ENCODE data around the gene S100A5. TPM values are rescaled to one million over a fixed set of nuclear protein-coding genes. Genes with fewer than 3 reads are reported as not detected.
A peak's percentile ranks its signal among the peaks of the same experiment; 100 is the strongest.

The S100A5 gene
- total and polyA plus RNA-seq, 12 donors, result not detected

GRCh38 chr1:153494976-153495535 is 45.7 kb downstream of the S100A5 start:
- peak; percentile 79 to 83 for DNase-seq
- Histone ChIP-seq H3K4me1 (peaks cover 0 to 22% (median 15%) of the 10 kb centered on the region in 9 donors), H3K27ac (no peak overlapping the region), H3K4me3 (no peak overlapping the region), H3K36me3 (no peaks in the 10 kb centered on the region), H3K27me3 (no peaks in the 10 kb centered on the region), H3K9me3 (no peaks in the 10 kb centered on the region)
- ATAC-seq, result peak; percentile 32 to 85 (median 72)
- 36 to 37% methylated on average over 6 of the region's 6 CpGs for WGBS, 2 donors
- intact Hi-C loops (cut with DNase I), result loop anchor here in 9 of 10 donors (1.0 to 2.0 kb wide), 7 partner anchors 28 to 144 kb away; no protein-coding TSS in a partner anchor
- TF ChIP-seq CTCF (IDR thresholded peaks at IDR 0.05), result peak; percentile 91 to 96 (median 94)

DNA sequence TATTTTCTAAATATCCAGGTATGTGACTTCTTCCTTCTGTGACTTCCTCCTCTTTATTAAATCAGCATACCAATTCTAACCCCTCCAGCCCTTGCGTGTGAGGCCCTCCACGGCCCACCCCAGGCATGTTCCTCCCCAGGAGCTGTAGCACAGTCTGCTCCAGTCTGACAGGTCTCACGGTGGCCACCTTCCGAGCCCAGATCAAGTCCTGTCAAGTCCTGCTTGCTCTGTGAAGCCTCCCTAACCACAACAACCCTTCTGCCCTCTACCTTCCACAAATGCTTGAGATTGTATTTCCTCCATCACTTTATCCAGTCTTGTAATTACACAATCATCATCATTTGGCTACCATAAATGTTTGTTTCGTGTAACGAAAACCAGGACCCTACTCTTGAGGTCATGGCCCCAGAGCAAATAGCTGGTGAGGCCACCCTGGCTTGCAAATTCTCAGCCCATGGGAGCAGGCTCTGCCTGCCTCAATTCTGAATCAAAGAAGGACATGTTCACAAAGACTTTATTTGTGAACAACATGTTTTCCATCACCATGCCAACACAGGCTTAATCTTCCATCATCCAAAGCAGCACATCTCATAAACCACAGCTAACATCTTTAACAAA is 47.3 kb downstream of the S100A5 start:
- no peak for DNase-seq
- no peak for TF ChIP-seq CTCF (IDR thresholded peaks at IDR 0.05)
- Histone ChIP-seq H3K4me1 (peaks cover 0 to 33% (median 17%) of the 10 kb centered on the region in 9 donors), H3K36me3 (no peaks in the 10 kb centered on the region), H3K27me3 (no peaks in the 10 kb centered on the region), H3K27ac (peak overlapping the region in 2 of 10 donors; percentile 26 to 32), H3K4me3 (no peak overlapping the region), H3K9me3 (no peaks in the 10 kb centered on the region)
- no peak for ATAC-seq
- WGBS, 2 donors, result 76 to 78% methylated on average over 6 of the region's 6 CpGs
- intact Hi-C loops (cut with DNase I), result loop anchor here in 1 of 10 donors (2.0 kb wide), 1 partner anchor 141 kb away; no protein-coding TSS in a partner anchor

DNA sequence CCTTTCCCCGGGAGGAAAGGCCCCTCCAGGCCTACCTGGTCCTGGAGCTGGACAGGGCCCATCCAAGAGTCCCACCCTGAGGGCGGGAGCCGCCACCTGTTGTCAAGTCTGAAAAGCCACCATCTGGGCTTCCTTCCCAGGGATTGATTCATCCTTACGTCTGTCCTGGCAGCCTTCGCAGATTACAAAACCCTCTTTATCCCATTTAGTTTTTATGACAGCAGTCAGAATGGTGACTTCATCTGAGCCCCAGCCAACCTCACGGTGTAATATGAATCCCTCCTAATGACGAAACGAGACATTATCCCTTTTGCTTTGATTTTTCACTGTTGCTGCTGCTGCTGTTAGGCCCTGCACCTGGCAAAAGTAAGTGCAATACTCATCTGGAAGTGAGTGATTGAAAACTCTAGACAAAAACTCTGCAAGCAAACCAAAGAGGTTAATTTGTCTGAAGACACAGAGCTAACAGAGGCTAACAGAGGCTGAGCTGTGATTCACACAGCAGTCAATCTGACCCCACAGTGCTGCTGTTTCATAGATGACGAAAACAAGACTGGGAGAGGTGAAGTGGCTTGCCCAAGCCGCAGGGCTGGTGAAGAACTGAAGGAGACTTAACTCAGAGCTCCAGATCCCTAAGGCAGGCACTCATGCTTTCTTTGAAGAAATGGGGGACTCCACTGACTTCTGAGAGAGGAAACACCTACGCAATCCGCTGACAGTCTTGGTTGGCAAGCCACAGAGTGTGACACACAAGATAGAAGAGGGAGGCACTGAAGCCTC is 50.3 kb downstream of the S100A5 start:
- Histone ChIP-seq H3K4me3 (no peak overlapping the region), H3K9me3 (no peaks in the 10 kb centered on the region), H3K4me1 (peaks cover 0 to 35% (median 20%) of the 10 kb centered on the region in 9 donors), H3K36me3 (no peaks in the 10 kb centered on the region), H3K27me3 (no peaks in the 10 kb centered on the region), H3K27ac (peak overlapping the region in 9 of 10 donors; percentile 34 to 75 (median 65))
- peak; percentile 40 to 85 (median 62) for ATAC-seq
- peak; percentile 52 to 75 for DNase-seq
- intact Hi-C loops (cut with DNase I), result loop anchor here in 1 of 10 donors (1.0 kb wide), 1 partner anchor 8 kb away; no protein-coding TSS in a partner anchor
- TF ChIP-seq CTCF (IDR thresholded peaks at IDR 0.05), result no peak
- WGBS, 2 donors, result 39 to 51% methylated on average over 12 of the region's 12 CpGs

- H3K9me3 ChIP-seq, result no peaks in the 10 kb centered on the region
- peaks cover 0 to 4% (median 0%) of the 10 kb centered on the region in 7 donors for H3K27me3 ChIP-seq
- DNase-seq (peak in 1 of 2 donors; percentile 49), ATAC-seq (peak; percentile 49 to 81 (median 72))
- TF ChIP-seq CTCF (IDR thresholded peaks at IDR 0.05), result no peak
- peaks cover 0 to 28% (median 14%) of the 10 kb centered on the region in 9 donors for H3K4me1 ChIP-seq
- H3K36me3 ChIP-seq, result no peaks in the 10 kb centered on the region
- WGBS, 2 donors, result 18 to 27% methylated on average over 4 of the region's 4 CpGs
- intact Hi-C loops (cut with DNase I), result no loop called here
- H3K27ac ChIP-seq, result peak overlapping the region in 6 of 10 donors; percentile 31 to 75 (median 64)
- no peak overlapping the region for H3K4me3 ChIP-seq
Observed at GRCh38 chr1:153488731-153489130, 52.0 kb downstream of the S100A5 start.

All from heart right ventricle (tissue), 16 donors.